HEK293 (cell line): ENCODE measurements around the gene KRTAP2-3.

Experiments
- CTCF ChIA-PET: fragments of 350-600 bp; formaldehyde crosslinking; extraction: SDS; loops from one replicate; lab custom pipeline; 2021; ENCODE audit warnings: antibody characterized with exemption; lab: Yijun Ruan, JAX
- POLR2A ChIA-PET: fragments of 300-600 bp; formaldehyde crosslinking; extraction: SDS; loops from one replicate; lab custom pipeline; 2020; ENCODE audit warnings: antibody characterized with exemption, inconsistent platforms; lab: Yijun Ruan, JAX
- H3K27ac ChIP-seq: fragments of 200-500 bp; sonication (Bioruptor generic); 2 replicates; pipeline ENCODE4 v1.5.1; 2014; ENCODE audit warnings: low read depth, low read length, control low read depth, inconsistent platforms; ENCODE audit errors: extremely low read depth
- H3K36me3 ChIP-seq, 2 experiments: fragments of 200-500 bp in 1 of 2; sonication (Bioruptor generic) in 1 of 2; 1 replicate in 1 of 2; 2 replicates in 1 of 2; pipeline ENCODE4 v1.5.1; 2014 to 2017; ENCODE audit warnings: inconsistent platforms in 2 of 2, low read length in 2 of 2; ENCODE audit not compliant: control insufficient read depth in 2 of 2, insufficient read depth in 1 of 2
- H3K4me1 ChIP-seq: fragments of 200-500 bp; sonication (Bioruptor generic); 2 replicates; pipeline ENCODE4 v1.5.1; 2014; ENCODE audit warnings: mild to moderate bottlenecking, low read length, inconsistent platforms; ENCODE audit not compliant: control insufficient read depth, insufficient read depth
- H3K4me3 ChIP-seq: 2 replicates; pipeline ENCODE4 v1.5.1; 2011; ENCODE audit warnings: low read depth, mild to moderate bottlenecking, control low read depth, low read length, moderate library complexity
- H3K9me3 ChIP-seq: fragments of 200-500 bp; sonication (Bioruptor generic); 2 replicates; pipeline ENCODE4 v1.5.1; 2014; ENCODE audit warnings: low read depth, low read length, inconsistent platforms; ENCODE audit not compliant: control insufficient read depth, insufficient read depth
- KLF7 ChIP-seq: fragments of 450-650 bp; formaldehyde crosslinking; IDR thresholded peaks from 2 replicates; pipeline ENCODE4 v1.5.1; 2016; ENCODE audit warnings: missing biosample characterization, missing genetic modification characterization, borderline replicate concordance
- MZF1 ChIP-seq: fragments of 450-650 bp; formaldehyde crosslinking; IDR thresholded peaks from 2 replicates; pipeline ENCODE4 v1.5.1; 2017; ENCODE audit warnings: missing biosample characterization, missing genetic modification characterization, borderline replicate concordance
- SETDB1 ChIP-seq: IDR thresholded peaks from one replicate; pipeline ENCODE4 v1.6.1; 2017; ENCODE audit warnings: mild to moderate bottlenecking, low read length, moderate library complexity, mixed read lengths; ENCODE audit not compliant: insufficient read length
- SP2 ChIP-seq: fragments of 450-650 bp; formaldehyde crosslinking; IDR thresholded peaks from 2 replicates; pipeline ENCODE4 v1.5.1; 2016; ENCODE audit warnings: missing biosample characterization, missing genetic modification characterization
- ZBTB8A ChIP-seq: fragments of 450-650 bp; formaldehyde crosslinking; IDR thresholded peaks from 2 replicates; pipeline ENCODE4 v1.5.1; 2016; ENCODE audit warnings: missing biosample characterization, missing genetic modification characterization
- ZFP3 ChIP-seq: fragments of 450-650 bp; formaldehyde crosslinking; IDR thresholded peaks from 2 replicates; pipeline ENCODE4 v1.5.1; 2016; ENCODE audit warnings: low read depth, missing biosample characterization, missing genetic modification characterization
- ZNF10 ChIP-seq: fragments of 450-650 bp; formaldehyde crosslinking; IDR thresholded peaks from 2 replicates; pipeline ENCODE4 v1.5.1; 2017; ENCODE audit warnings: missing biosample characterization, missing genetic modification characterization
- ZNF132 ChIP-seq: fragments of 450-650 bp; formaldehyde crosslinking; IDR thresholded peaks from 2 replicates; pipeline ENCODE4 v1.5.1; 2017; ENCODE audit warnings: missing biosample characterization, missing genetic modification characterization, borderline replicate concordance
- ZNF155 ChIP-seq: fragments of 450-650 bp; formaldehyde crosslinking; IDR thresholded peaks from 2 replicates; pipeline ENCODE4 v1.5.1; 2016; ENCODE audit warnings: missing biosample characterization, missing genetic modification characterization
- ZNF354C ChIP-seq: fragments of 450-650 bp; formaldehyde crosslinking; IDR thresholded peaks from 2 replicates; pipeline ENCODE4 v1.5.1; 2016; ENCODE audit warnings: missing biosample characterization, missing genetic modification characterization, low read depth, borderline replicate concordance
- ZNF423 ChIP-seq: fragments of 450-650 bp; formaldehyde crosslinking; IDR thresholded peaks from 2 replicates; pipeline ENCODE4 v1.5.1; 2016; ENCODE audit warnings: missing biosample characterization, missing genetic modification characterization
- ZNF529 ChIP-seq: fragments of 450-650 bp; formaldehyde crosslinking; IDR thresholded peaks from 2 replicates; pipeline ENCODE4 v1.5.1; 2017; ENCODE audit warnings: missing genetic modification characterization, missing biosample characterization; ENCODE audit not compliant: insufficient replicate concordance
- ZNF530 ChIP-seq: fragments of 450-650 bp; formaldehyde crosslinking; IDR thresholded peaks from 2 replicates; pipeline ENCODE4 v1.5.1; 2016; ENCODE audit warnings: low read depth, missing biosample characterization, missing genetic modification characterization
- ZNF654 ChIP-seq: fragments of 450-650 bp; formaldehyde crosslinking; IDR thresholded peaks from 2 replicates; pipeline ENCODE4 v1.5.1; 2016; ENCODE audit warnings: low read depth, missing biosample characterization, missing genetic modification characterization
- ZNF747 ChIP-seq: fragments of 450-650 bp; formaldehyde crosslinking; IDR thresholded peaks from 2 replicates; pipeline ENCODE4 v1.5.1; 2016; ENCODE audit warnings: missing biosample characterization, missing genetic modification characterization
- ZSCAN23 ChIP-seq: fragments of 450-650 bp; formaldehyde crosslinking; IDR thresholded peaks from 2 replicates; pipeline ENCODE4 v1.5.1; 2016; ENCODE audit warnings: missing biosample characterization, missing genetic modification characterization
- TF ChIP-seq, protein P1 (sequence below): fragments of 450-650 bp; formaldehyde crosslinking; IDR thresholded peaks from 2 replicates; pipeline ENCODE4 v1.5.1; 2016; ENCODE audit warnings: missing biosample characterization, missing genetic modification characterization
- TF ChIP-seq, protein P2 (sequence below): fragments of 450-650 bp; formaldehyde crosslinking; conservative IDR thresholded peaks from 2 replicates; pipeline ENCODE4 v1.5.1; 2016; ENCODE audit warnings: low read depth, missing biosample characterization, missing genetic modification characterization
- TF ChIP-seq, protein P3 (sequence below): fragments of 450-650 bp; formaldehyde crosslinking; IDR thresholded peaks from 2 replicates; pipeline ENCODE4 v1.5.1; 2016; ENCODE audit warnings: missing biosample characterization, missing genetic modification characterization
- TF ChIP-seq, protein P4 (sequence below): fragments of 450-650 bp; formaldehyde crosslinking; IDR thresholded peaks from 2 replicates; pipeline ENCODE4 v1.5.1; 2016; ENCODE audit warnings: missing biosample characterization, missing genetic modification characterization
- TF ChIP-seq, protein P5 (sequence below): fragments of 450-650 bp; formaldehyde crosslinking; IDR thresholded peaks from 2 replicates; pipeline ENCODE4 v1.5.1; 2016; ENCODE audit warnings: missing biosample characterization, missing genetic modification characterization

The KRTAP2-3 gene

DNA sequence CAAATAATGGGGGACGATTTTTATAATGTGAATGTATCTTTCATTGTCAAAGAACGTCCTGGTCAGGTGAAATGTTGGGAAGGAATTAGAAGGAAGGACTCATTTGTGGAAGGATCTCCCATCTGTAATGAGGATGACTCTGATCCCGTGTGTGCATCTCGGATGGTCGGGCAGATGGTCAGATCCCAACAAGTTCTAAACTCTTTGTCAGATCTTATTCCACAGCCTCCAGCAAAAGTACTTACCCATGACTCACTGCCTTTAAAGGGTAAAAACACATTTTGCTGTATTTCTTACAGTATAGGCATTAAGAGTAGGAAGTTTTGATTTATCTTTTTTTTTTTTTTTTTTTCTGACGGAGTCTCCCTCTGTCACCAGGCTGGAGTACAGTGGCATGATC lies 38.6 kb upstream of the KRTAP2-3 start:
- H3K9me3 ChIP-seq, result no peaks in the 10 kb centered on the region
- CTCF ChIA-PET, result no interaction called here
- H3K4me3 ChIP-seq, result no peak overlapping the region
- H3K36me3 ChIP-seq, result no peaks in the 10 kb centered on the region
- no peak overlapping the region for H3K27ac ChIP-seq
- no peak for TF ChIP-seq ZNF529
- no peak for TF ChIP-seq SETDB1
- TF ChIP-seq ZNF132 (tag by site-specific recombination), result no peak
- no peak for TF ChIP-seq ZSCAN23 (tag by site-specific recombination)
- no peak for TF ChIP-seq MZF1 (tag by site-specific recombination)
- TF ChIP-seq, protein P1, sequence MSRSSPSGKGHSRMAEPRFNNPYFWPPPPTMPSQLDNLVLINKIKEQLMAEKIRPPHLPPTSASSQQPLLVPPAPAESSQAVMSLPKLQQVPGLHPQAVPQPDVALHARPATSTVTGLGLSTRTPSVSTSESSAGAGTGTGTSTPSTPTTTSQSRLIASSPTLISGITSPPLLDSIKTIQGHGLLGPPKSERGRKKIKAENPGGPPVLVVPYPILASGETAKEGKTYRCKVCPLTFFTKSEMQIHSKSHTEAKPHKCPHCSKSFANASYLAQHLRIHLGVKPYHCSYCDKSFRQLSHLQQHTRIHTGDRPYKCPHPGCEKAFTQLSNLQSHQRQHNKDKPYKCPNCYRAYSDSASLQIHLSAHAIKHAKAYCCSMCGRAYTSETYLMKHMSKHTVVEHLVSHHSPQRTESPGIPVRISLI (tag by site-specific recombination), result no peak
- no peak for TF ChIP-seq SP2 (tag by site-specific recombination)
- TF ChIP-seq ZNF10, result no peak
- no peak for TF ChIP-seq ZNF354C (tag by site-specific recombination)
- TF ChIP-seq ZNF155 (tag by site-specific recombination), result no peak
- TF ChIP-seq, protein P2, sequence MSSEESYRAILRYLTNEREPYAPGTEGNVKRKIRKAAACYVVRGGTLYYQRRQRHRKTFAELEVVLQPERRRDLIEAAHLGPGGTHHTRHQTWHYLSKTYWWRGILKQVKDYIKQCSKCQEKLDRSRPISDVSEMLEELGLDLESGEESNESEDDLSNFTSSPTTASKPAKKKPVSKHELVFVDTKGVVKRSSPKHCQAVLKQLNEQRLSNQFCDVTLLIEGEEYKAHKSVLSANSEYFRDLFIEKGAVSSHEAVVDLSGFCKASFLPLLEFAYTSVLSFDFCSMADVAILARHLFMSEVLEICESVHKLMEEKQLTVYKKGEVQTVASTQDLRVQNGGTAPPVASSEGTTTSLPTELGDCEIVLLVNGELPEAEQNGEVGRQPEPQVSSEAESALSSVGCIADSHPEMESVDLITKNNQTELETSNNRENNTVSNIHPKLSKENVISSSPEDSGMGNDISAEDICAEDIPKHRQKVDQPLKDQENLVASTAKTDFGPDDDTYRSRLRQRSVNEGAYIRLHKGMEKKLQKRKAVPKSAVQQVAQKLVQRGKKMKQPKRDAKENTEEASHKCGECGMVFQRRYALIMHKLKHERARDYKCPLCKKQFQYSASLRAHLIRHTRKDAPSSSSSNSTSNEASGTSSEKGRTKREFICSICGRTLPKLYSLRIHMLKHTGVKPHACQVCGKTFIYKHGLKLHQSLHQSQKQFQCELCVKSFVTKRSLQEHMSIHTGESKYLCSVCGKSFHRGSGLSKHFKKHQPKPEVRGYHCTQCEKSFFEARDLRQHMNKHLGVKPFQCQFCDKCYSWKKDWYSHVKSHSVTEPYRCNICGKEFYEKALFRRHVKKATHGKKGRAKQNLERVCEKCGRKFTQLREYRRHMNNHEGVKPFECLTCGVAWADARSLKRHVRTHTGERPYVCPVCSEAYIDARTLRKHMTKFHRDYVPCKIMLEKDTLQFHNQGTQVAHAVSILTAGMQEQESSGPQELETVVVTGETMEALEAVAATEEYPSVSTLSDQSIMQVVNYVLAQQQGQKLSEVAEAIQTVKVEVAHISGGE (tag by site-specific recombination), result no peak
- POLR2A ChIA-PET, result no interaction called here
- H3K4me1 ChIP-seq, result no peaks in the 10 kb centered on the region

DNA sequence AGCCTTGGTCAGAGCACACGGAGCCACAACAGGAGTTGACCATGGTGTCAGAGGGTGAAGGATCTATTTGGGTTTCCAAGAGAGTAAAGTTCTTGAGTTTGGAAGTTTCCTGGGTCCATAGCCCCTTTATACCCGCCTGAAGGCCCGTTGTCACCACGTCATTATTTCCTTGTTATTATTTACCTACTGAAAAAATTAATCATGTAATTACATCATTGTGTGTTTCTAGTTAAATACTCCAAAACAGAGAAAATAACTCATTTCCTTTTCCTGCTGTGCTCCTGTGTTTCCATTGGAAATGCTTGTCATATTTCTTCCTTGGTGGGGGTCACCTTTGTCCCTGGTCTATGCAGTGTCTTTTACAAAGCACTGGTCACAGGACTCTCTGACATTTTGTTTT lies 38.1 kb upstream of the KRTAP2-3 start, which contains the start of gene KRTAP4-8:
TSS of gene KRTAP4-8 (minus strand) at position 101 of the 400 bp plus-strand sequence. CDS start at position 43, 58 bp downstream.
- POLR2A ChIA-PET, result no interaction called here
- no peaks in the 10 kb centered on the region for H3K4me1 ChIP-seq

More for the DNA sequence above, 38.1 kb upstream of the KRTAP2-3 start, which contains the start of gene KRTAP4-8:
- Histone ChIP-seq H3K36me3 (no peaks in the 10 kb centered on the region), H3K27ac (no peak within 1 kb of the TSS), H3K9me3 (no peaks in the 10 kb centered on the region), H3K4me3 (no peak within 1 kb of the TSS)
- no peak for TF ChIP-seq ZFP3 (tag by site-specific recombination)
- no peak for TF ChIP-seq KLF7 (tag by site-specific recombination)
- no peak for TF ChIP-seq ZNF654 (tag by site-specific recombination)
- no peak for TF ChIP-seq ZNF747 (tag by site-specific recombination)
- no peak for TF ChIP-seq SP2 (tag by site-specific recombination)
- no peak for TF ChIP-seq ZNF423
- TF ChIP-seq, protein P3, sequence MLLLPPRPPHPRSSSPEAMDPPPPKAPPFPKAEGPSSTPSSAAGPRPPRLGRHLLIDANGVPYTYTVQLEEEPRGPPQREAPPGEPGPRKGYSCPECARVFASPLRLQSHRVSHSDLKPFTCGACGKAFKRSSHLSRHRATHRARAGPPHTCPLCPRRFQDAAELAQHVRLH, result no peak
- no peak for TF ChIP-seq ZNF530 (tag by site-specific recombination)
- TF ChIP-seq, protein P4, sequence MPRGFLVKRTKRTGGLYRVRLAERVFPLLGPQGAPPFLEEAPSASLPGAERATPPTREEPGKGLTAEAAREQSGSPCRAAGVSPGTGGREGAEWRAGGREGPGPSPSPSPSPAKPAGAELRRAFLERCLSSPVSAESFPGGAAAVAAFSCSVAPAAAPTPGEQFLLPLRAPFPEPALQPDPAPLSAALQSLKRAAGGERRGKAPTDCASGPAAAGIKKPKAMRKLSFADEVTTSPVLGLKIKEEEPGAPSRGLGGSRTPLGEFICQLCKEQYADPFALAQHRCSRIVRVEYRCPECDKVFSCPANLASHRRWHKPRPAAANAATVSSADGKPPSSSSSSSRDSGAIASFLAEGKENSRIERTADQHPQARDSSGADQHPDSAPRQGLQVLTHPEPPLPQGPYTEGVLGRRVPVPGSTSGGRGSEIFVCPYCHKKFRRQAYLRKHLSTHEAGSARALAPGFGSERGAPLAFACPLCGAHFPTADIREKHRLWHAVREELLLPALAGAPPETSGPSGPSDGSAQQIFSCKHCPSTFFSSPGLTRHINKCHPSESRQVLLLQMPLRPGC (tag by site-specific recombination), result no peak
- TF ChIP-seq, protein P5, sequence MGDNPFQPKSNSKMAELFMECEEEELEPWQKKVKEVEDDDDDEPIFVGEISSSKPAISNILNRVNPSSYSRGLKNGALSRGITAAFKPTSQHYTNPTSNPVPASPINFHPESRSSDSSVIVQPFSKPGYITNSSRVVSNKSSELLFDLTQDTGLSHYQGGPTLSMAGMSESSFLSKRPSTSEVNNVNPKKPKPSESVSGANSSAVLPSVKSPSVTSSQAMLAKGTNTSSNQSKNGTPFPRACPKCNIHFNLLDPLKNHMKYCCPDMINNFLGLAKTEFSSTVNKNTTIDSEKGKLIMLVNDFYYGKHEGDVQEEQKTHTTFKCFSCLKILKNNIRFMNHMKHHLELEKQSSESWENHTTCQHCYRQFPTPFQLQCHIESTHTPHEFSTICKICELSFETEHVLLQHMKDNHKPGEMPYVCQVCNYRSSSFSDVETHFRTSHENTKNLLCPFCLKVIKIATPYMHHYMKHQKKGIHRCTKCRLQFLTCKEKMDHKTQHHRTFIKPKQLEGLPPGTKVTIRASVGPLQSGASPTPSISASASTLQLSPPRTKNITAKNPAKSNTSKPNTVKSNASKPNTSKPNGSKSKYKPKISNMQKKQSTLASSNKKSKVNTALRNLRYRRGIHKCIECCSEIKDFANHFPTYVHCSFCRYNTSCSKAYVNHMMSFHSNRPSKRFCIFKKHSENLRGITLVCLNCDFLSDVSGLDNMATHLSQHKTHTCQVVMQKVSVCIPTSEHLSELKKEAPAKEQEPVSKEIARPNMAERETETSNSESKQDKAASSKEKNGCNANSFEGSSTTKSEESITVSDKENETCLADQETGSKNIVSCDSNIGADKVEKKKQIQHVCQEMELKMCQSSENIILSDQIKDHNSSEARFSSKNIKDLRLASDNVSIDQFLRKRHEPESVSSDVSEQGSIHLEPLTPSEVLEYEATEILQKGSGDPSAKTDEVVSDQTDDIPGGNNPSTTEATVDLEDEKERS, result no peak
- TF ChIP-seq ZBTB8A (tag by site-specific recombination), result no peak
- CTCF ChIA-PET, result no interaction called here
